Brain microvascular endothelial cell (primary cell): Measurements from ENCODE around the gene DHPS.

Experiments used
- DNase-seq: peaks from one replicate; pipeline ENCODE4 v3.0.0-alpha.2; 2020
- H3K27ac ChIP-seq: fragments of 250-450 bp; sonication (Bioruptor Pico); 2 replicates; pipeline ENCODE4 v1.5.1; 2020; ENCODE audit warnings: mild to moderate bottlenecking, moderate library complexity
- H3K27me3 ChIP-seq: fragments of 250-450 bp; sonication (Bioruptor Pico); replicated peaks from 2 replicates; pipeline ENCODE4 v1.5.1; 2020; ENCODE audit warnings: mild to moderate bottlenecking
- H3K36me3 ChIP-seq: fragments of 250-450 bp; sonication (Bioruptor Pico); replicated peaks from 2 replicates; pipeline ENCODE4 v1.5.1; 2020; ENCODE audit warnings: mild to moderate bottlenecking
- H3K4me3 ChIP-seq: 2 replicates; pipeline ENCODE4 v1.5.1; 2011; ENCODE audit warnings: low read depth, mild to moderate bottlenecking, control low read depth, low read length, moderate library complexity
- CTCF ChIP-seq: IDR thresholded peaks from 2 replicates; pipeline ENCODE4 v1.5.1; 2011; ENCODE audit warnings: low read depth, mild to moderate bottlenecking, moderate library complexity, low read length, control low read depth, inconsistent platforms; ENCODE audit errors: missing control alignments
- in situ Hi-C: cut with HindIII; loops from 2 replicates; pipeline ENCODE4 v1.10.0; 2017; ENCODE audit warnings: low sequenced_read_pairs, low pct_ligation_motif_present

Gene DHPS

DNA sequence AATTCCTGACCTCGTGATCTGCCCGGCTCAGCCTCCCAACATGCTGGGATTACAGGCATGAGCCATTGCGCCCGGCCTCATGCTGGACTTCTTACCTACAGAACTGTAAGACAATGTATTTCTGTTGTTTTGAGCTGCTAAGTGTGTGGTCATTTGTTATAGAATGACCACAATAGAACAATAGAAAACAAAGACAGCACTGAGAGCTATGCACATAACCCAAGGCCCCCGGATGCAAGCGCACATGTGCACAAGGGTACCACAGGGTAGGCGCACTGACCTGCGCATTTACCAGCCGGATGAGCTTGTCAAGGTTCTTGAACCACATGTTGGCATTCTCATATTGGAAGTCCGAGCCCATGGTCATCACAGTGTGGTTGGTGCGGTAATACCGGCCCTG lies 20.7 kb downstream of the DHPS start:
- no peak for TF ChIP-seq CTCF
- in situ Hi-C loops = no loop called here
- H3K27me3 ChIP-seq = no peaks in the 10 kb centered on the region
- peaks cover 27% of the 10 kb centered on the region for H3K36me3 ChIP-seq
- no peak for DNase-seq
- no peak overlapping the region for H3K27ac ChIP-seq
- no peak overlapping the region for H3K4me3 ChIP-seq

- no peak overlapping the region for H3K27ac ChIP-seq
- no peak for DNase-seq
- in situ Hi-C loops = no loop called here
- H3K27me3 ChIP-seq = no peaks in the 10 kb centered on the region
- no peak overlapping the region for H3K4me3 ChIP-seq
- peaks cover 25% of the 10 kb centered on the region for H3K36me3 ChIP-seq
- peak; percentile 26 for TF ChIP-seq CTCF
These were observed 23.7 kb downstream of the DHPS start for GRCh38 chr19:12657966-12658365.

DNA sequence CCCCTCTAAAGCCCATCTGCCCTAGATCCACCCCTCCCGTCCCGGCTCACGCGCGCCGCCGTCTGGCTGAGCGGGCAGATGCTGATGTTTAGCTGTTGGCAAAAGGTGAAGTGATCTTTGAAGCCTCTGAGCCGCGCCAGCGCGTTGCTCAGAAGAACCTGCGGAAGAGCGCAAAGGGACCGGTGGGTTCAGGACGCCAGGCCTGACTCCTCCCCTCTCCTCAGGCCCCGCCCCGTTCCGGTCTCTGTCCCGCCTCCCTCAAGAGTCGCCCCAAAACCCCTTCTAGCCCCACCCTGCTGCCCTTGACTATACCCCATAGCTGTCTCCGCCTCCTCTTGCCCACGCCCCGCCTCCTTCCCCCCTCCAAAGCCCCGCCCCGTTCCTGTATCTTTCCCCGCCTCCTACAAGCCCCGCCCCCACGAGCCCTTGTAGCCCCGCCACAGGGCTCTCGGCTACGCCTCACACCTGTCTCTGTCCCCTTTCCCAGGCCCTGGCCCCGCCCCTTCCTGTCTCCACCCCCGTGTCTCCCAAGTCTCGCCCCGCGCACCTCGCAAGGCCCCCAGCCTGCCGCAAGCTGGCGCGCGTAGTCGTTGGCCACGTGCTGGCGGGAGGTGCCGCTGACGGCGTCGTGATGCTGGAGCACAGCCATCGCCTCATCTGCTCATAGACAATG lies 24.6 kb downstream of the DHPS start:
- Histone ChIP-seq H3K27me3 (no peaks in the 10 kb centered on the region), H3K4me3 (no peak overlapping the region), H3K36me3 (peaks cover 25% of the 10 kb centered on the region), H3K27ac (no peak overlapping the region)
- TF ChIP-seq CTCF = peak; percentile 24
- in situ Hi-C loops = no loop called here
- no peak for DNase-seq

- Histone ChIP-seq H3K27me3 (no peaks in the 10 kb centered on the region), H3K4me3 (no peak overlapping the region), H3K27ac (no peak overlapping the region), H3K36me3 (peaks cover 24% of the 10 kb centered on the region)
- DNase-seq = no peak
- TF ChIP-seq CTCF = no peak
- in situ Hi-C loops = no loop called here
These were observed 26.1 kb downstream of the DHPS start for GRCh38 chr19:12655546-12655945.

- DNase-seq = no peak
- no peak for TF ChIP-seq CTCF
- Histone ChIP-seq H3K27ac (no peak overlapping the region), H3K4me3 (no peak overlapping the region), H3K36me3 (peaks cover 13% of the 10 kb centered on the region), H3K27me3 (no peaks in the 10 kb centered on the region)
- in situ Hi-C loops = no loop called here
These were observed 29.5 kb downstream of the DHPS start for GRCh38 chr19:12652219-12652618.

- H3K36me3 ChIP-seq = peaks cover 3% of the 10 kb centered on the region
- H3K27ac ChIP-seq = no peak overlapping the region
- no peak for DNase-seq
- TF ChIP-seq CTCF = no peak
- H3K27me3 ChIP-seq = no peaks in the 10 kb centered on the region
- H3K4me3 ChIP-seq = no peak overlapping the region
- in situ Hi-C loops = no loop called here
These were observed 31.7 kb downstream of the DHPS start for GRCh38 chr19:12649941-12650340.
